SK-N-SH treated with all-trans-retinoic acid at 6 μM for 48 hours (cell line): Measurements from ENCODE around the gene CENPP.

Experiments
- ATAC-seq: fragments of 200-7000 bp; cut with Tn5 transposase; 3 replicates; pipeline ENCODE4 v1.9.1; 2020; ENCODE audit warnings: mild to moderate bottlenecking, moderate library complexity
- BACH2 ChIP-seq: fragments of 250-450 bp; sonication (Bioruptor Pico); IDR thresholded peaks from 2 replicates; pipeline ENCODE4 v1.9.0; 2021; ENCODE audit warnings: mild to moderate bottlenecking, borderline replicate concordance
- CREB5 ChIP-seq: fragments of 250-450 bp; sonication (Bioruptor Pico); IDR thresholded peaks from 2 replicates; pipeline ENCODE4 v1.5.1; 2020; ENCODE audit warnings: low read depth, mild to moderate bottlenecking, moderate library complexity
- CSDC2 ChIP-seq: fragments of 250-450 bp; sonication (Bioruptor Pico); IDR thresholded peaks from 2 replicates; pipeline ENCODE4 v1.5.0; 2020; ENCODE audit warnings: mild to moderate bottlenecking, moderate library complexity
- CSRNP3 ChIP-seq: fragments of 250-450 bp; sonication (Bioruptor Pico); IDR thresholded peaks from 2 replicates; pipeline ENCODE4 v1.5.1; 2021; ENCODE audit warnings: mild to moderate bottlenecking, moderate library complexity
- ESRRG ChIP-seq: fragments of 250-450 bp; sonication (Bioruptor Pico); IDR thresholded peaks from 2 replicates; pipeline ENCODE4 v1.6.1; 2021; ENCODE audit warnings: mild to moderate bottlenecking
- GLIS3 ChIP-seq: fragments of 250-450 bp; sonication (Bioruptor Pico); IDR thresholded peaks from 2 replicates; pipeline ENCODE4 v1.5.0; 2020; ENCODE audit warnings: mild to moderate bottlenecking, moderate library complexity
- ISL1 ChIP-seq: fragments of 250-450 bp; sonication (Bioruptor Pico); IDR thresholded peaks from 2 replicates; pipeline ENCODE4 v2.1.2; 2022; ENCODE audit warnings: mild to moderate bottlenecking, moderate library complexity
- OSR1 ChIP-seq: fragments of 250-450 bp; sonication (Bioruptor Pico); IDR thresholded peaks from 2 replicates; pipeline ENCODE4 v1.8.0; 2022; ENCODE audit warnings: moderate library complexity, mild to moderate bottlenecking, inconsistent platforms
- POU6F1 ChIP-seq: fragments of 250-450 bp; sonication (Bioruptor Pico); IDR thresholded peaks from 2 replicates; pipeline ENCODE4 v1.8.0; 2021; ENCODE audit warnings: low read depth, mild to moderate bottlenecking, moderate library complexity, borderline replicate concordance
- PPARA ChIP-seq: fragments of 250-450 bp; sonication (Bioruptor Pico); IDR thresholded peaks from 2 replicates; pipeline ENCODE4 v1.5.0; 2020; ENCODE audit warnings: mild to moderate bottlenecking, borderline replicate concordance
- RARB ChIP-seq: fragments of 250-450 bp; sonication (Bioruptor Pico); IDR thresholded peaks from 2 replicates; pipeline ENCODE4 v1.8.0; 2021; ENCODE audit warnings: mild to moderate bottlenecking, moderate library complexity
- SNAI2 ChIP-seq: fragments of 250-450 bp; sonication (Bioruptor Pico); IDR thresholded peaks from 2 replicates; pipeline ENCODE4 v1.5.0; 2020; ENCODE audit warnings: mild to moderate bottlenecking, moderate library complexity
- TCF4 ChIP-seq: fragments of 250-450 bp; sonication (Bioruptor Pico); IDR thresholded peaks from 2 replicates; pipeline ENCODE4 v1.8.0; 2021; ENCODE audit warnings: mild to moderate bottlenecking, moderate library complexity, borderline replicate concordance
- TSHZ2 ChIP-seq: fragments of 250-450 bp; sonication (Bioruptor Pico); IDR thresholded peaks from 2 replicates; pipeline ENCODE4 v1.5.0; 2020; ENCODE audit warnings: mild to moderate bottlenecking, moderate library complexity
- ZC3H10 ChIP-seq: fragments of 250-450 bp; sonication (Bioruptor Pico); IDR thresholded peaks from 2 replicates; pipeline ENCODE4 v1.5.1; 2021; ENCODE audit warnings: mild to moderate bottlenecking, moderate library complexity
- ZFP3 ChIP-seq: fragments of 250-450 bp; sonication (Bioruptor Pico); IDR thresholded peaks from 2 replicates; pipeline ENCODE4 v1.5.0; 2020; ENCODE audit warnings: mild to moderate bottlenecking, moderate library complexity
- ZNF565 ChIP-seq: fragments of 450-650 bp; formaldehyde crosslinking; conservative IDR thresholded peaks from 2 replicates; pipeline ENCODE4 v1.5.0; 2020; ENCODE audit warnings: low read depth, mild to moderate bottlenecking, moderate library complexity
- ZNF70 ChIP-seq: fragments of 450-650 bp; formaldehyde crosslinking; IDR thresholded peaks from 2 replicates; pipeline ENCODE4 v1.5.0; 2020; ENCODE audit warnings: mild to moderate bottlenecking, moderate library complexity
- ZNF8 ChIP-seq: fragments of 450-650 bp; formaldehyde crosslinking; IDR thresholded peaks from 2 replicates; pipeline ENCODE4 v1.5.0; 2020; ENCODE audit warnings: mild to moderate bottlenecking, moderate library complexity

CENPP gene

GRCh38 chr9:92300936-92301335 is 24.8 kb upstream of the CENPP start:
- no peak for ATAC-seq
- no peak for TF ChIP-seq ZFP3
- no peak for TF ChIP-seq CREB5 (CRISPR knock-in tag)
- TF ChIP-seq TCF4 (CRISPR knock-in tag), result no peak
- no peak for TF ChIP-seq TSHZ2 (CRISPR knock-in tag)

- TF ChIP-seq OSR1 (CRISPR knock-in tag) (no peak), CSDC2 (CRISPR knock-in tag) (no peak), CSRNP3 (no peak), ZNF70 (CRISPR knock-in tag) (no peak), ZC3H10 (CRISPR knock-in tag) (no peak), ZFP3 (no peak)
- no peak for ATAC-seq
Observed at GRCh38 chr9:92308893-92309292, 16.9 kb upstream of the CENPP start.

- no peak for ATAC-seq
Observed at GRCh38 chr9:92310562-92310961, 15.2 kb upstream of the CENPP start.

GRCh38 chr9:92312887-92313623 is 12.7 kb upstream of the CENPP start:
- ATAC-seq, result peak; percentile 28; the same call in 1 of the 3 replicates
- no peak for TF ChIP-seq ZC3H10 (CRISPR knock-in tag)
- TF ChIP-seq OSR1 (CRISPR knock-in tag), result no peak
- no peak for TF ChIP-seq CREB5 (CRISPR knock-in tag)
- no peak for TF ChIP-seq ZNF8
- TF ChIP-seq POU6F1 (CRISPR knock-in tag), result no peak
- no peak for TF ChIP-seq ESRRG (CRISPR knock-in tag)
- TF ChIP-seq TCF4 (CRISPR knock-in tag), result no peak
- no peak for TF ChIP-seq SNAI2 (CRISPR knock-in tag)
- no peak for TF ChIP-seq ZNF565 (CRISPR knock-in tag)
- no peak for TF ChIP-seq BACH2 (CRISPR knock-in tag)
- TF ChIP-seq ZNF70 (CRISPR knock-in tag), result no peak
- no peak for TF ChIP-seq GLIS3 (CRISPR knock-in tag)
- no peak for TF ChIP-seq PPARA (CRISPR knock-in tag)
- no peak for TF ChIP-seq RARB (CRISPR knock-in tag)

More at GRCh38 chr9:92310562-92310961, 15.2 kb upstream of the CENPP start:
- TF ChIP-seq SNAI2 (CRISPR knock-in tag) (no peak), ESRRG (CRISPR knock-in tag) (no peak), ZNF70 (CRISPR knock-in tag) (no peak), ISL1 (CRISPR knock-in tag) (no peak), BACH2 (CRISPR knock-in tag) (no peak), POU6F1 (CRISPR knock-in tag) (no peak), ZC3H10 (CRISPR knock-in tag) (no peak), CSRNP3 (no peak)
- TF ChIP-seq, all 23 proteins: peak for 0
